Vagina (tissue), 2 donors: ENCODE results near the gene HIC2. TPM values are rescaled to one million over a fixed set of nuclear protein-coding genes. Genes with fewer than 3 reads are reported as not detected.
"Not testable (repeated sequence)": the region's sequence is repeated elsewhere in the genome, so short reads cannot be mapped to it uniquely, and the experiment has no call there.

ENCODE experiments used
- DNase-seq, 2 donors: peaks; one replicate each; pipeline ENCODE4 v3.0.0-alpha.2; 2017; ENCODE audit errors: extremely low spot score in 2 of 2
- H3K27ac ChIP-seq: fragments of 200-600 bp; sonication (generic); one replicate; pipeline ENCODE4 v1.5.1; 2019
- H3K27me3 ChIP-seq: fragments of 200-600 bp; sonication (generic); one replicate; pipeline ENCODE4 v1.5.1; 2019
- H3K36me3 ChIP-seq, 2 donors: fragments of 200-600 bp; sonication (generic); one replicate each; pipeline ENCODE4 v1.5.1; 2017 to 2019
- H3K4me1 ChIP-seq: fragments of 200-600 bp; sonication (generic); one replicate; pipeline ENCODE4 v1.5.1; 2019
- H3K4me3 ChIP-seq, 2 donors: fragments of 200-600 bp; sonication (generic); 1 replicate in 1 of 2; 2 replicates in 1 of 2; pipeline ENCODE4 v1.5.1; 2016 to 2019
- H3K9me3 ChIP-seq: fragments of 200-600 bp; sonication (generic); one replicate; pipeline ENCODE4 v1.5.1; 2019
- intact Hi-C: fragments of 100-400 bp; cut with DNase I; formaldehyde crosslinking; loops from one replicate; pipeline ENCODE4 v1.15.1; 2023
- total RNA-seq: library from RNA; depleted of rRNA; stranded (reverse); fragments of >200 nt; gene quantifications from one replicate; pipeline ENCODE4 v1.2.3, GENCODE V29; 2016

HIC2 gene
- total RNA-seq, 1 donor from 2014 or later, result 3.9 TPM

DNA sequence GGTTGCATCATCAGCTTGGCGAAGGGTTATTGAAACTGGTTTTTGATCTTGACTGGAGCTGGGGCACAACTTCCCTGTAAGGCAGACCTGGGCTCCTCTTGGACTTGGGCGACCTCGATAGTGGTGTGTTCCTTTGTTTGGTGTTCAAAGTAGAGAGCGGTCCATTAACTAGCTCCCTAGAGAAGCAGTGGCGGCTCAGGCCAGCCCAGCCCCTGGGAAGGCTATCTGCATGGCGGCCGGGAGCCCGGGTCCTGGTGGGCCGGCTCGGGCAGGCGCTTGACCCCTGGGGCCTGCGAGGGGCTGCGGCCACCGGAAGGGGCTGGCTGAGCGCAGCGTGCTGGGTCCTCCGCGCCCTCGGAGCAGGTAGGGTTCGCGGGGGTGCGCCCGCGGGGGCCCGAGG lies 796 bp upstream of the HIC2 start:
- H3K4me1 ChIP-seq, H3K36me3 ChIP-seq, H3K27ac ChIP-seq, H3K4me3 ChIP-seq, intact Hi-C loops, DNase-seq, H3K9me3 ChIP-seq, H3K27me3 ChIP-seq: not testable (repeated sequence)

DNA sequence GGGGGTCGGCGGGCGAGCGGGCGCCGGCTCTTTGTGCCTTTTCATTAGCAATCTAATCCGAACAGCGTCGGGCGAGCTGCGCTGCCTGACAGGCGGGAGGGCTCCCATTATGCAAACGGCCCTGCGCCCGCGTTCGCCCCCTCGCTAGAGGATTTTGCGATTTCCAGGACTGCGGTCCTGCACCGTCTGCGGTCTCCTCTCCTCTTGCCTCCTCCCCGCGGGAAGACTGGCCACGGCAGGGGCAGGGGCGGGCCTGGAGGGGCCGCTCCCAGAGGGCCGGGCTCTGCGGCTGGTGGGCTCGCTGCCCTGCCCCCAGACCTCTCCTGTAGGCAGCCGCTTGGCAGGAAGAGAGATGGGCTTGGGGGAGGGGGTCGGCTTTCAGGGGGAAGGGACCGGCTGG lies 682 bp downstream of the HIC2 start:
- DNase-seq, intact Hi-C loops, H3K36me3 ChIP-seq, H3K27ac ChIP-seq, H3K27me3 ChIP-seq, H3K4me1 ChIP-seq, H3K9me3 ChIP-seq: not testable (repeated sequence)
- H3K4me3 ChIP-seq, result peak overlapping the region; percentile 39 to 41

DNA sequence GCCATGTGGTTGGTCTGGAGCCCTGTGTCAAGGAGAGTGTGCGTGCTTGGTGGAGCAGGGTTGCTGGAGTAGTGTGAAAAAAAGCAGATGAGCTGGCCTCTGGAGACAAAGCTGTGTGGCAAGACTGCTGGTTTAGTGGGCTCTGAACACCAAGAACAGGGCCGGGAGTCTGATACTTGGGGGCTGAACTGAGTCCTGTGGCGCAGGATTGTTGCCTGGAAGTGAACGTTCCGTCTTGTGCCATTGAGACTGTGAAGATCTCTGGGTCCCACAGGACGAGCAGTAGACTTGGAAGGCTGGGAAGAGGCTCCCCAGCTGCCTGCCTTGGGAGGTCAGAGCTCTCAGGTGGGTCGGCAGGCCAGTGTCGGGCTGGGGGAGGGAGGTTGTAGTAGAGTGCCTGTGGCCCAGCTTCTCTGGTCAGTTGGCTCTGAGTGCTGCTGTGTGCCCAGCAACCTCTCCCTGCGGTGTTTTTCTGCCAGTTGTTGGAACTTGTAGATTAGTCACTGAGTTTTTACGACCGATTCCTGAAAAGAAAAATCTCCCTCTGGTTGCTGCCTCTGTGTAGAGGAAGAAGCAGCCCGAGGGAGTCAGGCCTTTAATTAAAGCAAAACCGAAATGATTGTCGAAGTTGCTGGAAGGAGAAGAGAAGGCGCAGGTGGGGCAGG lies 1.9 kb downstream of the HIC2 start:
- DNase-seq, H3K27ac ChIP-seq, H3K27me3 ChIP-seq, H3K9me3 ChIP-seq, intact Hi-C loops, H3K4me1 ChIP-seq, H3K36me3 ChIP-seq, H3K4me3 ChIP-seq: not testable (repeated sequence)

DNA sequence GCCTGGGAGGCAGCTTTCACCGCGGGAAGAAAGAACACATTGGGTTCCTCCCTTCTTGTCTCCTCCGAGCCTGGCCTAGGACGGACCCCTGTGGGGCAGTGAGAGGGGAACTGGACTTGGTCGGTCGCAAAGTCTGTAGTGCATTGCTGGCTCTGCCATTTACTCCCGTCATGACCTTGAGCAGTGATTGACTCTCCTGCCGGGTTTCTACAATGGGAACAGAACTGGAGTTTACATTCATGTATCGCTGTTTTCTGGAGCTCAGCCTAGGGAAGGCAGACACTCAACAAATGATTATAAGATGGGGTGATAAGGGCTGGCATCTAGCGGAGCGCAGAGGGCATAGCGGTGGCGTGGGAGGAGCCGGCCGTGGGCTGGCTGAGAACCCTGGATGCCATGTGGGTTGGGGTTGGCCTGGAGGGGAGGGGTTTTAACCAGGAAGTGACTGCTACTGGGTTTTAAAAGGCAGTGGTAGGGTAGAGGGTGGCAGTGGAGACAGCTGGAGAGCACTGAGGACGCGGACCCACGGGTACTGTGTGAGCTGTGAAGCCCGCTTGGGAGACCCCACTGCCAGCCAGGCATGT lies 3.1 kb downstream of the HIC2 start:
- H3K36me3 ChIP-seq, intact Hi-C loops, H3K27ac ChIP-seq, DNase-seq, H3K27me3 ChIP-seq, H3K4me3 ChIP-seq, H3K9me3 ChIP-seq, H3K4me1 ChIP-seq: not testable (repeated sequence)

DNA sequence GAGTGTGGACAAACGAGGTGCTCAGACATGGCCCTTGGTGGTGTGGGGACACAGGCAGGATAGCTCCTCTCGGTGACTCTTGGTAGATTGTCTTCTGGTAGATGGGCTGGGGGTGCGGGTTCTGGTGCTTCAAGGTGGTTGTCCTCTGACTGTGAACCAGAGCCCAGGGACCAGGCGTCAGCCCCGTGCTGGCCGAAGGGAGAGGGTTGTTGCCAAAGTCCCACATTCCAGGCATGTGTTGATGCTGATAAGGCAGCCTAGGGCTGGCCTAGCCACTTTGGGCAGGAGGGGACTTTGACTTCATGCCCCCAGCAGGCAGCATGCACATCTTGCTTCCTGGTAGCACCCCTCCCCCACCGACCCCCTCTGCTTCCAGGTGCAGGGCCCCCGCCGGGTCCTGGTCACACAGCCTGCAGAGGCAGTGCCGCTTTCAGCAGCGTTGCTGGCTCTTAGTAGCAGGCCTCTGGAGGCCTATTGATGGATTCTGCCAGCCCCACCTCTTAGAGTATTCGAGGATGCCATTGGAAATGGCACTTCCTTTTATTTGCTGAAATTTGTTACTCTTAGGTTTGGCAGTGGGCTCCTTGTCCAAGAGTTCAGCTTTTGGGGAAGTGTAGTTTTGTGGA lies 7.0 kb downstream of the HIC2 start:
- H3K4me1 ChIP-seq, DNase-seq, H3K36me3 ChIP-seq, H3K9me3 ChIP-seq, H3K27ac ChIP-seq, intact Hi-C loops, H3K4me3 ChIP-seq, H3K27me3 ChIP-seq: not testable (repeated sequence)

DNA sequence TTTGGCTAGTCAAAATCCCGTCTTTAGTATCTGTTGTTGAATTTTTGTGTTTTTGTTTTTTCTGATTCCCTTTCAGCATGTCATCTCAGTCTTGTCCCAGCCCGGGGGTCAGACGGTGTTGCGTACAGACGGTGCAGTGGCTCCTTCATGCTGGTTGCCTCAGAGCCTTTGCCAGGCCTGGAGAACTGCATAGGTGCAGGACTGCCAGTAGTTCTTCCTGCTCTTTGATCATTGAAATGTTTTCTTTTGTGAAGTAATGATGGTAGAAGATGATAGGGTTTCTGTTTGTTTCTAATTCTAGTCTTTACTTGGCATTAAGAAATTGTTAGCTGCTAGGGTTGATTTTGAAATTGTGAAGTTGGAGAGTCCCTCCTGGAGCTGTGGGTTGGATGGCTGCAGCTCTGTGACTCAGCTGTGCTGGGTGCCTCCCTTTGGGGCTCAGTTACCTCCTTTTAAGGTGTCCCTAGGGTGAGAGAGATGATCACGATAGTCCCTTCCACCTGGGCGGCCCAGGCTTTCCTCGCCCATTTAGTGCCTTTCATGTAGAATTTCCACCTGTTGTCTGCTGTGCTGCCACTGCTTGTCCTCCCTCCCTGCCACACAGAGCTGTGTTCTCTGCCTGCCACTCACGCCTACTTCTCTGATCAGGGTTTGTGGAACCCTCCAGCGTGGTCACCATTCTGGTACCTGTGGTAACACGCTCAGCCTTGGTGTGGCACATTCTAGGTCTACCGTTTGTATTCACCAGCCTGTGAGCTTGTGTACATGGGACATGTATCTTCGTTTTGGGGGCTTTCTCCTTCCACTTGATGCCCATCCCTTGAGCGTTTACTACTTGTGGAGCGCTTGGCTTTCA lies 17.4 kb downstream of the HIC2 start:
- intact Hi-C loops, H3K27me3 ChIP-seq, H3K9me3 ChIP-seq: not testable (repeated sequence)

DNA sequence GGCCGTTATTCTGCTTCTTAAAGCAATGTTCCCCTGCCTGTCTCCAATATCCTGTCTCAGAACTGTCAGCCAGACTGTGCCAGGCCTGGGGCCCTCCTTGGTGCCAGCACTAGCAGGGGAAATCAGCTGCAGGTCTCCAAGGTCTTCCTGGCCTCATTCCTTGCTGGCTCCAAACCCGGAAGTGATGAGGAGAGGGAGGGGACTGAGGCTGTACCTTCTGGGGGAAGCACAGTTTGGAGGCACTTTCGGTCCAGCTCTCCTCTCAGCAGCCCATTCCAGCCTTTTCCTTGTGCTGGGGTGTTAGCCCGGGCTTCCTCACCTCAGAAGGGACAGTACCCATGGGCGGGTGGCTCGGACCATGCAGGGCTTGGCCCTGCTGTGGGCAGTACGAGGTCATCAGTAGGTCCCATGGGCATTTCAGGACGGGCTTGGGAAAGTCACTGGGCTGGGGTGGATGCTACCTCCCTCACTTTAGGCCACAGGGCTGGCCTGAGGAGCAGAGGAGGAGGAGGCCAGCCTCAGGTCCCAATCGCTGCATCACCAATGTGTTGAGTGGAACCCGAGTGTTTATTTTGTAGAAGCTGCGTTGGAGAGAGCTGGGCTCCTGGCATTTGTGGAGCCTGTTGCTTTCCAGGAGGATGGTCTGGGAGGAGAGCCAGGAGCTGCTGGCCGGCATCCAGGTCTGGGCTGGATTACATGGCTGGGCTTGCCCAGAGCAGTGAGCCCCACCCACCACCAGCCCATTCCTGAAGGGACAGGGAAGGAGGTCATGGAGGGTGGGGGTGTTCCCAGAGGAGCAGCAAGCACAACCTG lies 19.0 kb downstream of the HIC2 start:
- H3K9me3 ChIP-seq, H3K4me1 ChIP-seq, H3K27me3 ChIP-seq, H3K4me3 ChIP-seq, intact Hi-C loops, H3K27ac ChIP-seq, H3K36me3 ChIP-seq, DNase-seq: not testable (repeated sequence)

More for the DNA sequence above, 17.4 kb downstream of the HIC2 start:
- H3K4me1 ChIP-seq, H3K36me3 ChIP-seq, H3K27ac ChIP-seq, H3K4me3 ChIP-seq, DNase-seq: not testable (repeated sequence)

DNA sequence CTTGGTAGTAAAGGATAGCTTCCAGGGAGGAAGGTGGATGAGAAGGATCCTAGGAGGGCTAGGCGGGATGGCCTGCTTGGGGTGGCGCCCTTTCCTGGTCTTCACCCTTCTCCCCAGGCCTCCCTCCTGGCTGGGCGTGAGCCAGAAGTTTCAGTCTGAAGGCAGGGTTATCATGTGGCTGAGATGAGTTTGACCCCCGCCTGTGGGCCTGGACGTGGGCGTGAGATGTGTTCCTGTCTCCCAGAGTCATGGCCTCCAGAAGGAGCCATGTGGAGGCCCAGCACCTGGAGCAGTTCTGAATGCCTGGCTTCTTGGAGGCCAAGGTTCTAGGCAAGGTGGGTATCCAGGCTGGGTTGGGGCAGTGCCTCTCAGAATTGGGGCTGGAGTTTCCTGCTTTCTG lies 20.8 kb downstream of the HIC2 start:
- DNase-seq, intact Hi-C loops, H3K4me3 ChIP-seq, H3K36me3 ChIP-seq, H3K27me3 ChIP-seq, H3K9me3 ChIP-seq, H3K27ac ChIP-seq, H3K4me1 ChIP-seq: not testable (repeated sequence)

DNA sequence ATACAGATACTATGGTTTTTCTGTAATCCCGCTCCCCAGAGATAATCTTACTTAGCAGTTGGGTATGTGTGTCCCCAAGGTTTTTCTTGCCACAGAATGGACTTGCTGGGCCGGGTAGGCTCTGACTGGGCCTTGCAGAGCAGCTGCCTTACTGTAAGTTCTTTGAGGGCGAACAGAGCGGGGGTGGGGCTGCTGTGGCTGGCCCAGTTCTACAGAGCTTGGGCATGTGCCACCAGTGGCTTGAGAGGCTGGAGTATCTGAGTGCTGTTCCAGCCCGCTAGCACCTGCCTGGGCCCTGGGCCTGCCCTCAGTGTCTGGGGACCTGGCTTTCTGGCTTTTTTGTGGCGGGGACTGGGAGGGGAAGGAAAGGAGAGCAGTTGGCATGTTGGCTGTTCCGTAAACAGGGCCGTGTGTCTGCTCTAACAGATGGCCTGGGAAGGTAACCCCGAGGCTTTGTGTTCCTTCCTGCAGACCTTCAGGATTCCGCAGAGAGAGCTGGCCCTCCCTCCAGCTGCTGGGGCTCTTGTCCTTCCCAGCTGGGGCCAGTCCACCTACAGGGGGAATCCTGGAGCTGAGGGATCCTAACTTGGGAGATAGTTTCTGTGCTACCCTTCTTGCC lies 23.0 kb downstream of the HIC2 start:
- H3K9me3 ChIP-seq, DNase-seq, H3K27me3 ChIP-seq, H3K27ac ChIP-seq, intact Hi-C loops, H3K4me3 ChIP-seq, H3K4me1 ChIP-seq: not testable (repeated sequence)
- peaks cover 0 to 12% of the 10 kb centered on the region in 2 donors for H3K36me3 ChIP-seq

DNA sequence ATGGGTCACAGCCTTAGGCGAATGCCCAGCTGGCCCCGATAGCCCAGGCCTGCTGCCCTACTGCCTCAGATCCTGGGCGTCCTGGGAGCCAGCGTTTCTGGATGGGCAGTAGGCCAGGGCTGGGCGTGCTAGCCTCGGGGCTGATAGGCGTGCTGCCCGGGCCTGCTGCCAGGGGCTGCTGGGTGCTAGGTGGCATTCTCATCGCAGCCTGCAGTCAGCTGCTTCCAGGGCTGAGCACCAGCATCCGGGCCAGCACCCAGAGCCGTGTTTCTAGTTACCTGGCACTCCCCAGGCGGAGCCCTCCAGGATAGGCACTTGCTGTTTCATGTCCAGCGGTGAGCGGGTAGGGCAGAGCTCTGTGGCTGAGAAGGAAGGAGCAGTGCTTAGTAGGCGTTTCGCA lies 23.5 kb downstream of the HIC2 start:
- H3K4me1 ChIP-seq, H3K27ac ChIP-seq, H3K9me3 ChIP-seq, DNase-seq, intact Hi-C loops, H3K27me3 ChIP-seq, H3K4me3 ChIP-seq: not testable (repeated sequence)
- H3K36me3 ChIP-seq, result peaks cover 0 to 17% of the 10 kb centered on the region in 2 donors

DNA sequence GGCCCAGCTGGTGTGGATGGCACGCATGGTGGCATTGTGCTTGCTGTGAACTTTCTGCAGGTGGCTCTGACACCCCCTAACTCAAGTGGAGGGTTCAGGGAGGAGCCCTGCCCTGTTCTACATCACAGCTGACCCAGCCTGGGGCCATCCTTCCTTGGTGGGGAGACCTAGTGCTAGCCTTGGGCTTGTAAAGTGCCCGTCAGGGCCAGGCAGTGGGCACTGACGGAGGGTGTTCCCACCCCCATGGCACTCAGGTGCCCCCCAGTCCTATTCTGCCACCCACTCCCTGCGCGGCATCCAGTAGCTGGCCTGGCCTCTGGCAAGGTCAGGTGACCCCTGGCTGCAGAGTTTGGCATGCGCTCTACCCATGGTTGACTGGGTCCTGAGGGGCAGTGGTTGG lies 24.0 kb downstream of the HIC2 start:
- intact Hi-C loops, H3K9me3 ChIP-seq, H3K4me3 ChIP-seq, H3K27ac ChIP-seq, H3K27me3 ChIP-seq, DNase-seq, H3K4me1 ChIP-seq: not testable (repeated sequence)
- peaks cover 0 to 21% of the 10 kb centered on the region in 2 donors for H3K36me3 ChIP-seq

DNA sequence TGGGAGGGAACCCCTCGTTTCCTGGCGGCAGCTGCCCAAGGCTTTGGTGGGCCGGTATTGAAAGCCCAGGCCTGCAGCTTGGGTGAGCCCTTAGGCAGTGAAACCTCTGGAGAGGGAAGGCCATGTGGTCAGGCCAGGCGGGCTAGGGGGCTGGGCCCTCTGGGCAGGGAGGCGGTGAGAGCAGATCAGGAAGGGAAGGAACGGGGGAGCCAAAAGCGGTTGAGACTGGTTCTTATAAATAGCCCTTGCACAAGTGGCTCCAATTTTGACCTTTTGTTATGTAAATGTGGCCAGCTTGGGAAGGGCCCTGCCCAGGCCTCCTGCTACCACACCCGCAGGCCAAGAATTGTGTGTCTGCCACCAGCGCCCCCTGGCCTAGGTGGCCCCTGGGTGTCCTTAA lies 25.0 kb downstream of the HIC2 start:
- intact Hi-C loops, DNase-seq, H3K27me3 ChIP-seq, H3K4me1 ChIP-seq, H3K4me3 ChIP-seq, H3K9me3 ChIP-seq, H3K27ac ChIP-seq: not testable (repeated sequence)
- H3K36me3 ChIP-seq, result peaks cover 0 to 31% of the 10 kb centered on the region in 2 donors
